ENCODE data around the gene GJB5.
"Not testable (repeated sequence)": the region's sequence is repeated elsewhere in the genome, so short reads cannot be mapped to it uniquely, and the experiment has no call there.

Gene GJB5

GRCh38 chr1:34754964-34755637, at the start of gene GJB5:
Gene GJB5 (plus strand): TSS chr1:34755047. CDS start chr1:34757331, 2,284 bp downstream.
- no peak for DNase-seq

- no peak for DNase-seq
Measured at GRCh38 chr1:34705077-34705476, 49.8 kb upstream of the GJB5 start.

- DNase-seq: no peak
Measured at GRCh38 chr1:34708106-34708505, 46.7 kb upstream of the GJB5 start.

- DNase-seq: no peak
Measured at GRCh38 chr1:34709547-34709946, 45.3 kb upstream of the GJB5 start.

DNA sequence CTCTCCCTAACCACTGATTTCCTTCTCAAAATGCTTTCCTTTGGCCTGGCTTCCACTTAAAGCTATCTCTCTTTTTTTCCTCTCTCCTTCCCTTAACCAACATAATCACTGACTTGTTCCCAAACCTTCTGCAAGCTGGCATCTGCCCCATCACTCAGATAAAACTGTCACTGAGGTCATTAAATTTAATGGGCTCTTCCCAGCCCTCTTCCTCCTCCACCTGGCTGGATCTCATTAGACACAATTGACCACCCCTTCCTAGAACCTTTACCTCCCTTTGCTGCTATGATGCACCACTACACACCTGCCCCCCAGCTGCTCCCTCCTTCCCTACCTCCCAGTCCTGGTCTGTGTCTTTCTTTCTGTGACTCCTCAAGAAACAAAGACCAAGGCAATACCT, 44.0 kb upstream of the GJB5 start:
- DNase-seq: no peak

DNA sequence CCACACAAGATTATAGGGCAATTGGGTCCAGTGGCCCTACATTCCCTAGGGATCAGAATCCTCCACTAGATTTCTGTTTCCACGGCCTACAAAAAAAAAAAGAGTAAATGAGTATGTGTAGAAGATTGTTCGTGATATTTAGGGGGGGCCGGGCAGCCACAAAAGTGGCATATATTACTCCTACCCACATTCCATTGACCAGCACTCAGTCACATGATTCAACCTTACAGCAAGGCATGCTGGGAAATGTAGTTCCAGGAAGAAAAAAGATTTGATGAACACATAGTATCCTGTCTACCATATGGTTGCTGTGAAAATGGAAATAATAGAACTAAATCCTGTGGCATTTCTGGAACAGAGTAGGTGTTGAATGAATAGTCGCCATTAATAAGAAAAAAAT, 43.4 kb upstream of the GJB5 start:
- DNase-seq: no peak

GRCh38 chr1:34712007-34712688, 42.7 kb upstream of the GJB5 start:
- no peak for DNase-seq

DNA sequence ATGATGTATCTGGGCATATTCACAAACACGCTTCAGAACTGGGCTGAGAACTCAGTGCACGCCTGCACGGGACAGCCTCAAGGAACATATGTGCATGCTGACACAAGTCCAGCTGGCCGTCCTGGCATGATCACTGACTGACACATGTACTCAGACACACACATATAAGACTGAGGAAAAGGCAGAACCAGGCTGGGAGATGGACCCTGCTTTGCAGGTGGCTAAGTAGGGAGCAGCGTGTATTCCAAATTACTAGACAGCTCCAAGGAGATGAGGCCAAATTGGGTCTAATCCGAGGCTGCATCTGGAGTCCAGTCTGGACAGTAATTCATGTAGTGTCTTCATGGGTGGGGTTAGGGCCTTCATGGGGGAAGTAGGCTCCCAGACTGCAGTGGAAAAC, 41.4 kb upstream of the GJB5 start:
- no peak for DNase-seq

DNA sequence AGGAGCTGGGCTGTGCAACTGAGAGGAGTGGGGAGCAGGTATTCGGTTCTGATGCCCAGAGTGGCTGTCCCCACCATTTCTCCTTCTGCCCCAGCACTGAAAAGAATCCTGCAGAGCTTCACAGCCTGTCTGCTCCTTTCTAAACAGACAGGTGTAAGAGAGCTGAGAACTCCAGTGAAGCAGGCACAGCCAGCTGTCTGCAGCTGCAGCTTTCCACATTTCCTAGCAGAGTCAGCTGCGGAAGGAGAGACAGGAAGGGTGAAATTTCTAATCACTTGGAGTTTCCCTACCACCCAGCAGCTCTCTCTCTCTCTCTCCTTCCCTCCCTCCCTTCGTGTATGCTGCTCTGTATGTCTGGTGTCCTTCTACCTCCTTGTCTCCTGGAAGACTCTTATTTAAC, 40.5 kb upstream of the GJB5 start:
- DNase-seq: no peak

DNA sequence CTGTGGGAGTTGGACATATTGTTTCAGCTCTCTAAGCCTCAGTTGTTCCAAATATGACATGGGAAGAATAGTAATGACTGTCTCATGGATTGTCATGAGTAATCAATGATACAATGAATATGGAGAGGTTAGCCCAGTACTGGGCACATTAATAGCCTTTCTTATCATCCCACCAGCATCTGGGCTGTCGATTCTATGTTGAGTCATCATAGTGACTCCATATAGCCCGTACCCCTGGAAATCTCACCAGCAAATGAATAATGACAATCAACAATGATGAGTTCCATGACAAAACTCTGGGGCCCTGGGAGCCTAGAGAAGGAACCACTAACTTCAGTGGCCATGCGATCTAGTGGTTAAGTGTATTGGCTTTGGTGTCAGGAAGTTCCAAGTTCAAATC, 39.7 kb upstream of the GJB5 start:
- DNase-seq: no peak

DNA sequence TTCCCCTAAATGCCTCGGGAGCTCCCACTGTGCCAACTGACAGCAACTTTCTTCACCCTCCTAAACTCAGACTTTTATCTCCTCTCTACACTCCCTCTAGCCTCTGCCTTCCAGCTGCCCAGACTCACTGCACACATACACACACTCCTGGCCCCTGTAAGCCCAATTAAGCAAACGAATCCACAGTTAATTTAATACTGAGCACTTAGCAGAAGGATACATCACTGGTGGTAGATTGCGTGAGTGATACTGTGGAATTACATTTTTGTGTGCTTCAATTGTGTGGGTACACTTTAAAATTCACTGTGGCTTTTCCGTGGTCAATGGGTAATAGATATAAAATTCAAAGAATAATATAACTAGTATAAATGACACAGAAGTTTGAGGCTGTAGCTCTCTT, 33.6 kb upstream of the GJB5 start:
- DNase-seq: no peak

DNA sequence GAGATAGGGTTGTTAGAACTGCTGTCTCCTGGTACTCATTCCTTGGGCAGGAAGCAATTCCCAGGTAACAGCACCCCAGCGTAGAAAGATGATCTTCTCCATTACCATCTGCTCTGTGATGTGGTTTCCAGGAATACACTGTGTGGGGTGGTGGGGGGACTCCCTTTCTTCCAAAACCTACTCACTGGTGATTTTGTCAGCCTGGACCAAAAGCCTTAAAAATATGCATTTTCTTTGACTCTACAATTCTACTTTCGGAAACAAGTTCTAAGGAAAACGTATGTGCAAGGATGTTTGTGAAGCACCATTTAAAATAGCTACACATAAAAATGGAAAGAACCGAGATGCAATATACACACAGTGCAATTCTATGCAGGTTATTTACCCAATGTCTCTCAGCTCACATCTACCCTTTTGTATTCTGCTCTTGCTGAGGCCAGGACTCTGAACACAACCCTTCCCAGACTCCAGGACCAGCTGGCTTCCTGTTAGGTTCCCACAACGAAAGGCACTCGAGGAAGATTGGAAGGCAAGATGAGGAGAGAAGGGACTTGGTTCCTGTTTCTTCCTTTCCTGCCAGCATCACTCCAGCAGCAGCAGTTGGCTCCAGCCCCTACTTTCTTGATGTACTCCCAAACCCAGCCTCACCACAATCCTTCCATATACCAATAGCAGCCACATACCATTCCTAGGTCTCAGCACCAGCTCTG, 33.0 kb upstream of the GJB5 start:
- DNase-seq: no peak

DNA sequence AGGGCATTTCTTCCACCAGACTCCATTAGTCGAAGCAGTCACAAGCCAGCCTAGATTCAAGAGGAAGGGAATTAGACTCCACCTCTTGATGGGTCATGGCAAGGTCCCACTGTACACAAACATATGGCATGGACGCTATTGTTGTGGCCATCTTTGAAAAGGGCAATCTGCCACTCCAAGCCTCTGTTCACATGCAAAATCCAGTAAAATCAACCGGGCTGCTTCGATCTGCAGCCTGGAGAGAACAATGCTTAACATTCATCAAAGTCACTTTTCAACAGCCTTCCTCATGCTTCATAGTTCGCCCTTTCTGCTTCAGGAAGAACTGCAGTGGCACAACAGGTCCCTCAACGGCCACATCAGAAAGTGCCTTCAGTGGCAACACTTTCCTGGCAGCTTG, 28.0 kb upstream of the GJB5 start:
- no peak for DNase-seq

- DNase-seq: no peak
Measured at GRCh38 chr1:34730485-34730884, 24.4 kb upstream of the GJB5 start.

- DNase-seq: not testable (repeated sequence)
Measured at GRCh38 chr1:34732831-34733230, 22.0 kb upstream of the GJB5 start.

DNA sequence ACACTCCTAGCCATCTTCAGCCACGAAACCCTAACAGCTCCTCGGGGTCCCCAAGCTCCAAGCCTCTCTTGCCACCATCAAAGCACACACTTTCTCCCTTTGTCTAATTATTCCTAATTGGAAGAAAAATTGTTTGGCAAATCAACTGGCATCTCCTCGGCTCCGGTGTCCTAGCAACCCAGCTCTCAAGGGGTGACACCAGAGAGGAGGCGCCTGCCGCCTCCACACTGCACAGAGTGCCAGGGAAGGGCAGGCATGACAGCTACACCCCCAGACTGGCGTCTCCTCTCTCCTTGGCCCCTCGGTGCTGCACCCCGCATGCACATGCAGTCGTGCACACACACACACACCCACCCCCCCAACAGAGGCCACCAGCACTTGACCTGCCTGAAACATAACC, 18.2 kb upstream of the GJB5 start:
- DNase-seq: no peak

GRCh38 chr1:34737236-34737635, 17.6 kb upstream of the GJB5 start:
- DNase-seq: not testable (repeated sequence)

DNA sequence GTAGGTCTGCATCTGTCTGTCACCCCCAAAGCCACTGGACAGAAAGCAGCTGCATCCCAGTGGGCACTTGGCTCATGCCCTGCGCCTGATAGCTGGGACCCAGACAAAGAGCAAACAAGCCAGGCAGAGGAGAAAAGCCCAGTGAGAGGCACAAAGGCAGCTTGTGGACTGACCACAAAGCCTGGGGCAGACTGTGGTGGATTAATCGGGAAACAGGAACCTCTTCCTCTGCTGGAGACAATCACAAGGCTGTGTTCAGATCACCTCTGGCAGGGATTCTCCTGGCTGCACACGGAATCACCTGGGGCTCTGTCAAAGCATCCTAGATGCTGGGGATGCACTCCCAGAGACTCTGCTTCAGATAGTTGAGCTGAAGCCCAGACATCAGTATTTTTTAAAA, 15.2 kb upstream of the GJB5 start:
- no peak for DNase-seq

DNA sequence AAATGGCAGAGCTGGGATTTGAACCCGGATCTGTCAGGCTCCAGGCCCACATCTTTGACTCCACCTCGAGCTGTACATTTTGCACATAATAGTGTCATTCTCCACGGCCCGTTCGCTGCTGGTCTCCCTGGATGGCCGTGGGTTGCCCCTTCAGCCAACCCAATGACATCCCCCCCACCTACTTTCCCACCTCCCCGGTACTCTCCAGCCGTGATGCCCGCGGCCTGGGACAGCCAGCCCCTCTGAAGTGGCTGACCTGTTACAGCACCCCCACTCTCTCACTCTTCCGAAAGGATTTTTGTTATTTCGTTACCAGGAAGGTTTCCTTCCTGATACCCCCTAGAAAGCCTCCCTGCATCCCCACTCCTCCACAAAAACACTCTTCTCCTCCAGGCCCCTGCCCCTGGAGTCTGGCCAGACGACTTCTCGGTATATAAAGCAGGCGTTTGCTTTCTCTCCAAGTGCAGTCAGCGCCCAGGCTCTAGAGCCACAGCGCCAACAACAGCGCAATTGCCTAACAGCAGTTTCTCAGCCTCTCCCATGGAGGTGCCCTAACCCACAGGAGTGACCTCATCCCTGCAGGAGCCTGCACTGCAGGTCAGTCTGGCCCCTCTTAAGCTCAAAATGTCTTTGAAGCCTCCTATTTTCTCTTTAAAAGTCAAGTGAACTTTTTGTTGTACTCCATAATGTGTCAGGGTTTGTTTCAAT, 14.5 kb upstream of the GJB5 start:
- DNase-seq: no peak

DNA sequence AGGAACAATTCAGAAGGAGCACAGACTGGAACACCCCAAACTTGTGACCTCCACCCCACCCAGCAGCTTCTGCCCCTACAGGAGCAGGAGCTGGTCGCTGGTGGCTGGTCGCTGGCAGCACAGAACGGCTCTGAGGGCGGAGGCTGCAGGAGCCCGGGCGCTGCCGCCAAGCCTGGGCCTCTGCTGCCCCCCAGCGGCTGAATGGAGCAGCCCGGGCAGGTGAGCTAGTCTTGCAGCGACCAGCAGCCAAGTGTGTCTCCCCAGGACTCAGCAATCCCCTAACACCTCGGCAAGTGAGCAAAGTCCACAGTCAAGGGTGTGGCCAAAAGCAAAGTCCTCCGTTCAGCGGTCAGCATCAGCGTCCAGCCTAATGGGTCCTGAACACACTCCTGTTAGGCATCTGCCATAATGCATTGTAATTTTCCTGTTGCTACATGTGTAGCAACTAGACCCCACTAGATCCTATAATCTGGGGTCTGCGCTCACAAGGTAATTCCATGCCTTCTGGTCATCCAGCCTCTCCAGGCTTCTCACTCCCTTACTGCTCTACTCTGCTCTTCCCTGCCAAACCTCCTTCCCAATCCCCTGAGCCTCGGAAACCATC, 12.1 kb upstream of the GJB5 start:
- peak; percentile 19 for DNase-seq

DNA sequence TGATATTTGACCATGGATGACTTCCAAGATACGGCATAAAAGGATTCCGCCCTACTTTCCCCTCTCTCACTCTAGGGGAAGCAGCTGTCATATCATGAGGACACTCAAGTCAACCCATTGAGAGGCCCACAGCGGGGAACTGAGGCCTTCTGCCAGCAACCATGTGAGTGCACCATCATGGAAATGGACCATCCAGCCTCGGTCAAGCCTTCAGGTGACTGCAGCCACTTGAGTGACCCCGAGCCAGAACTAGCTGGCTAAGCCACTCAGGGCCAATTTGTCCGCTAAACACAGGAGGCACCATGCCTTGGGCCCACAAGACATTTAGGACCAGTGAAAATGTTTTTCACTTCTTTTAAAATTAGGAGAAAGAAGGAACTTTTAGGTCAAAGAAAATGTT, 11.1 kb upstream of the GJB5 start:
- DNase-seq: no peak

DNA sequence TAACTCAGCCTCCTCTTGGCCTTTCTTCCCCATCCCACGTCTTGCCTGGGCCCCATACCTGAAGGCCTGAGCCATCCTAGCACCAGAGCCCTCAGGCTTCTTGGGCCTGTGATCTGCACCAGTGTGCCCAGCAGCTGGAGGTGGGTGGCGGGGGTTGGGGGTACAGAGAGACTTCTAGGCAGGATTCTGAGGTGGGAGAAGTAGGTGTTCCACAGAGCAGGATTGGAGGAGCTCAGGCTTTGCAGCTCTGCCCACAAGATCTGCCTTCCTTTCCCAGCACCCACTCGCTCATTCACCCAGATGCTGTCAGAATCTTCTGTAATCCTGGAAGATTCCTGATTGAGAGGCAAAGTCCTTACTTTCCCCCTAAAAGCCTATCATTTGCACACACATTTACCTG, 10.0 kb upstream of the GJB5 start:
- DNase-seq: no peak

DNA sequence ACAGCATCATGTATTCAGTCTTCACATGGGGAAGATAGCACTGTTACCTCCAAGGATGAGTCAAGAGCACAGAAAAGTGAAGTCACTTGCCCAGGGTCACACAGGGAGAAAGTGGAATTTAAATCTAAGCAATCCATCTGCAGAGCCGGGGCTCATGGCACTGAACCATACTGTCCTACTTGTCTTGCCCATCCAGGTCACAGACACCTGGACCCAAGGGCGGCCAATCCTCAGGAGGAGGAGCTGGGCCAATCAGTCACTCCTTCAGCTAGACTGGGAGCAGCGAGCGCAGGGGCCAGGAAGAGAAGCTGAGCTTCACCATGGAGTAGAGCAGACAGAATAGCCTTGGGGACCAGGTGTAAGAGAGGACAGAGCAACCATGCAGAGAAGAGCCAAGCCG, 9.2 kb upstream of the GJB5 start:
- DNase-seq: no peak

Data from NCI-H1694 treated with DMSO at 0.1 percent for 48 hours (cell line).